ENCODE results near the gene RNF38.

The RNF38 gene

GRCh38 chr9:36337002-36337401 lies 63.1 kb downstream of the RNF38 start:
- in situ Hi-C loops (cut with MboI; ENCODE audit: low sequenced_read_pairs, unreplicated experiment) = no loop called here
- DNase-seq (ENCODE audit: low spot score) = no peak
- no peak for TF ChIP-seq CTCF (IDR thresholded peaks at IDR 0.05; ENCODE audit: borderline replicate concordance, control extremely low read depth, extremely low read depth, insufficient read depth, missing control alignments)

- in situ Hi-C loops (cut with MboI; ENCODE audit: low sequenced_read_pairs, unreplicated experiment) = no loop called here
- TF ChIP-seq CTCF (IDR thresholded peaks at IDR 0.05; ENCODE audit: borderline replicate concordance, control extremely low read depth, extremely low read depth, insufficient read depth, missing control alignments) = no peak
- no peak for DNase-seq (ENCODE audit: low spot score)
These were observed 63.8 kb downstream of the RNF38 start for GRCh38 chr9:36336131-36336907.

- in situ Hi-C loops (cut with MboI; ENCODE audit: low sequenced_read_pairs, unreplicated experiment) = no loop called here
- no peak for DNase-seq (ENCODE audit: low spot score)
- no peak for TF ChIP-seq CTCF (IDR thresholded peaks at IDR 0.05; ENCODE audit: borderline replicate concordance, control extremely low read depth, extremely low read depth, insufficient read depth, missing control alignments)
These were observed 68.1 kb downstream of the RNF38 start for GRCh38 chr9:36332006-36332405.

GRCh38 chr9:36328798-36329411 lies 71.2 kb downstream of the RNF38 start:
- TF ChIP-seq CTCF (IDR thresholded peaks at IDR 0.05; ENCODE audit: borderline replicate concordance, control extremely low read depth, extremely low read depth, insufficient read depth, missing control alignments) = peak; percentile 55
- peak; percentile 75 for DNase-seq (ENCODE audit: low spot score)
- in situ Hi-C loops (cut with MboI; ENCODE audit: low sequenced_read_pairs, unreplicated experiment) = no loop called here

GRCh38 chr9:36325081-36325828 lies 74.8 kb downstream of the RNF38 start:
- DNase-seq (ENCODE audit: low spot score) = no peak
- in situ Hi-C loops (cut with MboI; ENCODE audit: low sequenced_read_pairs, unreplicated experiment) = no loop called here
- no peak for TF ChIP-seq CTCF (IDR thresholded peaks at IDR 0.05; ENCODE audit: borderline replicate concordance, control extremely low read depth, extremely low read depth, insufficient read depth, missing control alignments)

- no peak for DNase-seq (ENCODE audit: low spot score)
- no peak for TF ChIP-seq CTCF (IDR thresholded peaks at IDR 0.05; ENCODE audit: borderline replicate concordance, control extremely low read depth, extremely low read depth, insufficient read depth, missing control alignments)
- in situ Hi-C loops (cut with MboI; ENCODE audit: low sequenced_read_pairs, unreplicated experiment) = no loop called here
These were observed 76.1 kb downstream of the RNF38 start for GRCh38 chr9:36323926-36324325.
